UCSD-AML1 (cell line): ENCODE measurements around the gene RASAL1.
A peak's percentile ranks its signal among the peaks of the same experiment; 100 is the strongest.

Experiments used
- DNase-seq: peaks from one replicate; lab custom pipeline; 2025; ENCODE audit not compliant: unreplicated experiment; lab: John Stamatoyannopoulos, UW

RASAL1 gene

GRCh38 chr12:113162102-113163029 lies 26.8 kb upstream of the RASAL1 start:
- DNase-seq, result no peak

GRCh38 chr12:113161415-113162016 lies 26.0 kb upstream of the RASAL1 start:
- no peak for DNase-seq

- DNase-seq, result no peak
Observed at GRCh38 chr12:113159937-113160336, 24.4 kb upstream of the RASAL1 start.

- no peak for DNase-seq
Observed at GRCh38 chr12:113158439-113159203, 23.1 kb upstream of the RASAL1 start.

GRCh38 chr12:113157218-113157859 lies 21.8 kb upstream of the RASAL1 start:
- DNase-seq, result no peak

- DNase-seq, result peak; percentile 50
Observed at GRCh38 chr12:113155646-113156045, 20.1 kb upstream of the RASAL1 start.

GRCh38 chr12:113155060-113155459 lies 19.5 kb upstream of the RASAL1 start:
- DNase-seq, result no peak

- DNase-seq, result no peak
Observed at GRCh38 chr12:113154351-113154973, 18.9 kb upstream of the RASAL1 start.

GRCh38 chr12:113152835-113153814 lies 17.6 kb upstream of the RASAL1 start:
- peak; percentile 84 for DNase-seq

GRCh38 chr12:113152196-113152834 lies 16.8 kb upstream of the RASAL1 start:
- no peak for DNase-seq

- no peak for DNase-seq
Observed at GRCh38 chr12:113151655-113152054, 16.1 kb upstream of the RASAL1 start.

GRCh38 chr12:113149361-113150150 lies 14.0 kb upstream of the RASAL1 start, which contains the start of gene CFAP73:
Gene CFAP73 (plus strand): TSS chr12:113149724. CDS start chr12:113149858, 134 bp downstream.
- DNase-seq, result peak; percentile 36

GRCh38 chr12:113146999-113147398 lies 11.4 kb upstream of the RASAL1 start:
- DNase-seq, result no peak

- no peak for DNase-seq
Observed at GRCh38 chr12:113145720-113146551, 10.4 kb upstream of the RASAL1 start.

GRCh38 chr12:113144806-113145205 lies 9.2 kb upstream of the RASAL1 start:
- DNase-seq, result no peak

- no peak for DNase-seq
Observed at GRCh38 chr12:113143959-113144358, 8.4 kb upstream of the RASAL1 start.

GRCh38 chr12:113142886-113143332 lies 7.3 kb upstream of the RASAL1 start:
- DNase-seq, result no peak
